ENCODE results near the gene ANXA10. TPM values are rescaled to one million over a fixed set of nuclear protein-coding genes. Genes with fewer than 3 reads are reported as not detected.
"Not testable (repeated sequence)": the region's sequence is repeated elsewhere in the genome, so short reads cannot be mapped to it uniquely, and the experiment has no call there.

ANXA10 gene
- total RNA-seq, 1 experiment from 2014 or later, result not detected

DNA sequence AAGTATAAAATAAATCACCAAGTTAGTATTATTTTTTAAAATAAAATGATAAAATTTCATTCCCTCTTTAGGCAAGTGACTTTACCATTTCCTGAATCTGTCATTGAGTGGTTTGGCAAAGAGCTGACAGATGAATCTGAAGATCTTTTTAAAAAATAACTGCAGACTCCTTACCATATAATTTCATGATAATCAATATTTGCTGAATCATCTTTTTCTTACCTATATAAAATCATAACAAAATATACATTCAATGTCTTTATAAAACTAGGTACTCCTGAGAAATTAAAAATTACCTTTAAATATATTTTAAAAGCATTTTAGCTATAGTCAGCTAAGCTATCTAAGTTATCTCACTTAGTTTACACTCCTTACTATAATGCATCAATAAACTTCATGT is 17.2 kb downstream of the ANXA10 start (continued):
- no peak for TF ChIP-seq GTF2I (CRISPR knock-in tag; conservative IDR thresholded peaks at IDR 0.05)
- TF ChIP-seq, protein P1, sequence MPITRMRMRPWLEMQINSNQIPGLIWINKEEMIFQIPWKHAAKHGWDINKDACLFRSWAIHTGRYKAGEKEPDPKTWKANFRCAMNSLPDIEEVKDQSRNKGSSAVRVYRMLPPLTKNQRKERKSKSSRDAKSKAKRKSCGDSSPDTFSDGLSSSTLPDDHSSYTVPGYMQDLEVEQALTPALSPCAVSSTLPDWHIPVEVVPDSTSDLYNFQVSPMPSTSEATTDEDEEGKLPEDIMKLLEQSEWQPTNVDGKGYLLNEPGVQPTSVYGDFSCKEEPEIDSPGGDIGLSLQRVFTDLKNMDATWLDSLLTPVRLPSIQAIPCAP (CRISPR knock-in tag; IDR thresholded peaks at IDR 0.05), result no peak
- no peak for TF ChIP-seq OVOL2 (CRISPR knock-in tag; IDR thresholded peaks at IDR 0.05; ENCODE audit: borderline replicate concordance)
- TF ChIP-seq, protein P2, sequence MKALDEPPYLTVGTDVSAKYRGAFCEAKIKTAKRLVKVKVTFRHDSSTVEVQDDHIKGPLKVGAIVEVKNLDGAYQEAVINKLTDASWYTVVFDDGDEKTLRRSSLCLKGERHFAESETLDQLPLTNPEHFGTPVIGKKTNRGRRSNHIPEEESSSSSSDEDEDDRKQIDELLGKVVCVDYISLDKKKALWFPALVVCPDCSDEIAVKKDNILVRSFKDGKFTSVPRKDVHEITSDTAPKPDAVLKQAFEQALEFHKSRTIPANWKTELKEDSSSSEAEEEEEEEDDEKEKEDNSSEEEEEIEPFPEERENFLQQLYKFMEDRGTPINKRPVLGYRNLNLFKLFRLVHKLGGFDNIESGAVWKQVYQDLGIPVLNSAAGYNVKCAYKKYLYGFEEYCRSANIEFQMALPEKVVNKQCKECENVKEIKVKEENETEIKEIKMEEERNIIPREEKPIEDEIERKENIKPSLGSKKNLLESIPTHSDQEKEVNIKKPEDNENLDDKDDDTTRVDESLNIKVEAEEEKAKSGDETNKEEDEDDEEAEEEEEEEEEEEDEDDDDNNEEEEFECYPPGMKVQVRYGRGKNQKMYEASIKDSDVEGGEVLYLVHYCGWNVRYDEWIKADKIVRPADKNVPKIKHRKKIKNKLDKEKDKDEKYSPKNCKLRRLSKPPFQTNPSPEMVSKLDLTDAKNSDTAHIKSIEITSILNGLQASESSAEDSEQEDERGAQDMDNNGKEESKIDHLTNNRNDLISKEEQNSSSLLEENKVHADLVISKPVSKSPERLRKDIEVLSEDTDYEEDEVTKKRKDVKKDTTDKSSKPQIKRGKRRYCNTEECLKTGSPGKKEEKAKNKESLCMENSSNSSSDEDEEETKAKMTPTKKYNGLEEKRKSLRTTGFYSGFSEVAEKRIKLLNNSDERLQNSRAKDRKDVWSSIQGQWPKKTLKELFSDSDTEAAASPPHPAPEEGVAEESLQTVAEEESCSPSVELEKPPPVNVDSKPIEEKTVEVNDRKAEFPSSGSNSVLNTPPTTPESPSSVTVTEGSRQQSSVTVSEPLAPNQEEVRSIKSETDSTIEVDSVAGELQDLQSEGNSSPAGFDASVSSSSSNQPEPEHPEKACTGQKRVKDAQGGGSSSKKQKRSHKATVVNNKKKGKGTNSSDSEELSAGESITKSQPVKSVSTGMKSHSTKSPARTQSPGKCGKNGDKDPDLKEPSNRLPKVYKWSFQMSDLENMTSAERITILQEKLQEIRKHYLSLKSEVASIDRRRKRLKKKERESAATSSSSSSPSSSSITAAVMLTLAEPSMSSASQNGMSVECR (CRISPR knock-in tag; IDR thresholded peaks at IDR 0.05; ENCODE audit: borderline replicate concordance), result no peak
- no peak for TF ChIP-seq IRF2 (CRISPR knock-in tag; IDR thresholded peaks at IDR 0.05; ENCODE audit: borderline replicate concordance, low read depth)
- no peak for TF ChIP-seq NFATC4 (CRISPR knock-in tag; IDR thresholded peaks at IDR 0.05)
- no peak for TF ChIP-seq ETV6 (CRISPR knock-in tag; IDR thresholded peaks at IDR 0.05)
- TF ChIP-seq, protein P3, sequence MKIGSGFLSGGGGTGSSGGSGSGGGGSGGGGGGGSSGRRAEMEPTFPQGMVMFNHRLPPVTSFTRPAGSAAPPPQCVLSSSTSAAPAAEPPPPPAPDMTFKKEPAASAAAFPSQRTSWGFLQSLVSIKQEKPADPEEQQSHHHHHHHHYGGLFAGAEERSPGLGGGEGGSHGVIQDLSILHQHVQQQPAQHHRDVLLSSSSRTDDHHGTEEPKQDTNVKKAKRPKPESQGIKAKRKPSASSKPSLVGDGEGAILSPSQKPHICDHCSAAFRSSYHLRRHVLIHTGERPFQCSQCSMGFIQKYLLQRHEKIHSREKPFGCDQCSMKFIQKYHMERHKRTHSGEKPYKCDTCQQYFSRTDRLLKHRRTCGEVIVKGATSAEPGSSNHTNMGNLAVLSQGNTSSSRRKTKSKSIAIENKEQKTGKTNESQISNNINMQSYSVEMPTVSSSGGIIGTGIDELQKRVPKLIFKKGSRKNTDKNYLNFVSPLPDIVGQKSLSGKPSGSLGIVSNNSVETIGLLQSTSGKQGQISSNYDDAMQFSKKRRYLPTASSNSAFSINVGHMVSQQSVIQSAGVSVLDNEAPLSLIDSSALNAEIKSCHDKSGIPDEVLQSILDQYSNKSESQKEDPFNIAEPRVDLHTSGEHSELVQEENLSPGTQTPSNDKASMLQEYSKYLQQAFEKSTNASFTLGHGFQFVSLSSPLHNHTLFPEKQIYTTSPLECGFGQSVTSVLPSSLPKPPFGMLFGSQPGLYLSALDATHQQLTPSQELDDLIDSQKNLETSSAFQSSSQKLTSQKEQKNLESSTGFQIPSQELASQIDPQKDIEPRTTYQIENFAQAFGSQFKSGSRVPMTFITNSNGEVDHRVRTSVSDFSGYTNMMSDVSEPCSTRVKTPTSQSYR (CRISPR knock-in tag; IDR thresholded peaks at IDR 0.05), result no peak
- TF ChIP-seq, protein P4, sequence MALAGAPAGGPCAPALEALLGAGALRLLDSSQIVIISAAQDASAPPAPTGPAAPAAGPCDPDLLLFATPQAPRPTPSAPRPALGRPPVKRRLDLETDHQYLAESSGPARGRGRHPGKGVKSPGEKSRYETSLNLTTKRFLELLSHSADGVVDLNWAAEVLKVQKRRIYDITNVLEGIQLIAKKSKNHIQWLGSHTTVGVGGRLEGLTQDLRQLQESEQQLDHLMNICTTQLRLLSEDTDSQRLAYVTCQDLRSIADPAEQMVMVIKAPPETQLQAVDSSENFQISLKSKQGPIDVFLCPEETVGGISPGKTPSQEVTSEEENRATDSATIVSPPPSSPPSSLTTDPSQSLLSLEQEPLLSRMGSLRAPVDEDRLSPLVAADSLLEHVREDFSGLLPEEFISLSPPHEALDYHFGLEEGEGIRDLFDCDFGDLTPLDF (CRISPR knock-in tag; IDR thresholded peaks at IDR 0.05), result no peak
- TF ChIP-seq, protein P5, sequence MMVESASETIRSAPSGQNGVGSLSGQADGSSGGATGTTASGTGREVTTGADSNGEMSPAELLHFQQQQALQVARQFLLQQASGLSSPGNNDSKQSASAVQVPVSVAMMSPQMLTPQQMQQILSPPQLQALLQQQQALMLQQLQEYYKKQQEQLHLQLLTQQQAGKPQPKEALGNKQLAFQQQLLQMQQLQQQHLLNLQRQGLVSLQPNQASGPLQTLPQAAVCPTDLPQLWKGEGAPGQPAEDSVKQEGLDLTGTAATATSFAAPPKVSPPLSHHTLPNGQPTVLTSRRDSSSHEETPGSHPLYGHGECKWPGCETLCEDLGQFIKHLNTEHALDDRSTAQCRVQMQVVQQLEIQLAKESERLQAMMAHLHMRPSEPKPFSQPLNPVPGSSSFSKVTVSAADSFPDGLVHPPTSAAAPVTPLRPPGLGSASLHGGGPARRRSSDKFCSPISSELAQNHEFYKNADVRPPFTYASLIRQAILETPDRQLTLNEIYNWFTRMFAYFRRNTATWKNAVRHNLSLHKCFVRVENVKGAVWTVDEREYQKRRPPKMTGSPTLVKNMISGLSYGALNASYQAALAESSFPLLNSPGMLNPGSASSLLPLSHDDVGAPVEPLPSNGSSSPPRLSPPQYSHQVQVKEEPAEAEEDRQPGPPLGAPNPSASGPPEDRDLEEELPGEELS (CRISPR knock-in tag; IDR thresholded peaks at IDR 0.05), result no peak
- TF ChIP-seq PRRX2 (CRISPR knock-in tag; IDR thresholded peaks at IDR 0.05), result no peak
- no peak for TF ChIP-seq RELA (CRISPR knock-in tag; IDR thresholded peaks at IDR 0.05; ENCODE audit: borderline replicate concordance)
- no peak for TF ChIP-seq ZNF416 (CRISPR knock-in tag; IDR thresholded peaks at IDR 0.05)
- TF ChIP-seq ATF1 (CRISPR knock-in tag; IDR thresholded peaks at IDR 0.05), result no peak

DNA sequence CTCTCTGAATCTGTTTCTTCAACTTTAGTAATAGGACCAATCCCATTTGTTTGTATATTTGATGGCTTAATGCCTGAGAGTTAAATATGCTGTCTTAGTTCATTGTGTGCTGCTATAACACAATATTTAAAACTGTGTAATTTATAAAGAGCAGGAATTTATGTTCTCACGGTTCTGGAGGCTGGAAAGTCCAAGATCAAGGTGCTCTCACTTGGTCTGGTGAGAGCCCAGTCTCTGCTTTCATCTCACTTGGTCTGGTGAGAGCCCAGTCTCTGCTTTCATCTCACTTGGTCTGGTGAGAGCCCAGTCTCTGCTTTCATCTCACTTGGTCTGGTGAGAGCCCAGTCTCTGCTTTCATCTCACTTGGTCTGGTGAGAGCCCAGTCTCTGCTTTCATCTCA is 20.7 kb downstream of the ANXA10 start:
- peaks cover 13% of the 10 kb centered on the region for H3K9me3 Mint-ChIP-seq
- ATAC-seq; DNase-seq (ENCODE audit: low spot score); H3K36me3 Mint-ChIP-seq; H3K27ac Mint-ChIP-seq; H3K27me3 Mint-ChIP-seq (ENCODE audit: low read depth); POLR2A ChIA-PET; H3K4me1 Mint-ChIP-seq; H3K4me3 Mint-ChIP-seq; CTCF ChIA-PET: not testable (repeated sequence)

Measured in WTC11 (cell line).